ENCODE measurements around the gene LNX1. TPM values are rescaled to one million over a fixed set of nuclear protein-coding genes. Genes with fewer than 3 reads are reported as not detected.
A peak's percentile ranks its signal among the peaks of the same experiment; 100 is the strongest.

LNX1 gene
- polyA plus RNA-seq, 1 of the 3 experiments (the other 2 are of a cell fraction) = 0.16 TPM

GRCh38 chr4:53520116-53520515, 71.2 kb downstream of the LNX1 start:
- ChIA-PET POLR2A (no interaction called here), CTCF (no interaction called here)
- peak; percentile 19; the same call in 1 of the 2 replicates for TF ChIP-seq TCF12 (IDR thresholded peaks at IDR 0.05)
- TF ChIP-seq TAF1 (IDR thresholded peaks at IDR 0.05; ENCODE audit: borderline replicate concordance, low read depth, low read length) = no peak

DNA sequence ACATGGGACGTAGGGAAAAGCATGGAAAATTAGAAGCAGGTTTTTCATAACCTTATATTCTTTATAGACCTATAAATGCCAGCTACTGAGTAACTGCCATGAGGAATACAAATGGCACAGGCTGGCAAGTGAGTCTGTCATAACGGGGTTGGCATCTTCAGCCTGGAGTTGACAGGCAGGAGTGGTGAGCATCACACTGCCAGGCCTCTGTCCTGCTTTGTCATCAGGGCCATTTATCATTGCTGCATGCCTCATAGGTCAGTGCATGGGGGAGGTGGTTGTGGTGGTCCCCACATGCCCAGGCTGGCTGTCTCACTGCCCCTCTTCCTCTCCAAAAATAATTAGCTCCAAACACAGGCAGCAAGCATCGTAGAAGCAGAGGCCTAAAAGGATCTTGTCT, 72.5 kb downstream of the LNX1 start:
- CTCF ChIA-PET = interaction anchor here (0.7 kb wide), 1 partner anchor 10 kb away, joined by 3 read pairs; no protein-coding TSS in a partner anchor

More at GRCh38 chr4:53520116-53520515, 71.2 kb downstream of the LNX1 start:
- Histone ChIP-seq H3F3A (replicated peaks; ENCODE audit: insufficient read depth) (no peaks in the 10 kb centered on the region), H4K20me1 (ENCODE audit: insufficient read depth) (no peaks in the 10 kb centered on the region), H3K4me3 (ENCODE audit: low read depth in 2 of 2, low read length in 1 of 2) (no peak overlapping the region), H3K79me2 (ENCODE audit: insufficient read depth) (no peaks in the 10 kb centered on the region), H3K9me3 (no peaks in the 10 kb centered on the region), H3K4me1 (ENCODE audit: control insufficient read depth in 1 of 2, insufficient read depth in 2 of 2, low read depth in 1 of 2, low read length in 1 of 2) (peaks cover 0 to 11% of the 10 kb centered on the region in 2 experiments; a peak in 1 of 4 replicates), H3K36me3 (replicated peaks in 1 of 2; ENCODE audit: control insufficient read depth in 1 of 2, insufficient read depth in 2 of 2, low read length in 1 of 2) (no peaks in the 10 kb centered on the region), H3K27ac (ENCODE audit: low read depth in 2 of 2, low read length in 1 of 2) (no peak overlapping the region), H3K9ac (no peak overlapping the region), H3K27me3 (ENCODE audit: insufficient read depth) (no peaks in the 10 kb centered on the region), H3K9me2 (no peaks in the 10 kb centered on the region), H2AFZ (ENCODE audit: low read depth) (no peak overlapping the region), H3K4me2 (no peak overlapping the region)
- WGBS (ENCODE audit: low lambda C conversion rate) = 74% methylated on average over 5 of the region's 6 CpGs
- DNase-seq = no peak

More for the DNA sequence above, 72.5 kb downstream of the LNX1 start:
- Histone ChIP-seq H3K4me2 (no peak overlapping the region), H3K36me3 (replicated peaks in 1 of 2; ENCODE audit: control insufficient read depth in 1 of 2, insufficient read depth in 2 of 2, low read length in 1 of 2) (no peaks in the 10 kb centered on the region), H3K4me1 (ENCODE audit: control insufficient read depth in 1 of 2, insufficient read depth in 2 of 2, low read depth in 1 of 2, low read length in 1 of 2) (peaks cover 0 to 11% of the 10 kb centered on the region in 2 experiments; a peak in 1 of 4 replicates), H3K27ac (ENCODE audit: low read depth in 2 of 2, low read length in 1 of 2) (no peak overlapping the region), H3K27me3 (ENCODE audit: insufficient read depth) (no peaks in the 10 kb centered on the region), H3K4me3 (ENCODE audit: low read depth in 2 of 2, low read length in 1 of 2) (no peak overlapping the region), H3K9me2 (no peaks in the 10 kb centered on the region), H4K20me1 (ENCODE audit: insufficient read depth) (no peaks in the 10 kb centered on the region), H3K9ac (no peak overlapping the region), H3F3A (replicated peaks; ENCODE audit: insufficient read depth) (no peaks in the 10 kb centered on the region), H3K79me2 (ENCODE audit: insufficient read depth) (no peaks in the 10 kb centered on the region), H3K9me3 (no peaks in the 10 kb centered on the region), H2AFZ (ENCODE audit: low read depth) (no peak overlapping the region)
- no peak for TF ChIP-seq YY1 (IDR thresholded peaks at IDR 0.05; ENCODE audit: low read depth)
- TF ChIP-seq ELF1 (IDR thresholded peaks at IDR 0.05) = no peak
- TF ChIP-seq SMC3 (IDR thresholded peaks at IDR 0.05; ENCODE audit: low read depth, low read length) = no peak
- TF ChIP-seq TAF1 (IDR thresholded peaks at IDR 0.05; ENCODE audit: borderline replicate concordance, low read depth, low read length) = no peak
- no peak for TF ChIP-seq TEAD4 (IDR thresholded peaks at IDR 0.05; ENCODE audit: borderline replicate concordance, insufficient read depth)
- TF ChIP-seq TCF12 (IDR thresholded peaks at IDR 0.05) = no peak
- no peak for TF ChIP-seq FOSL2 (IDR thresholded peaks at IDR 0.05; ENCODE audit: borderline replicate concordance, low read depth)
- TF ChIP-seq FOXJ3 (CRISPR knock-in tag; IDR thresholded peaks at IDR 0.05) = no peak
- no peak for TF ChIP-seq SIN3A (IDR thresholded peaks at IDR 0.05; ENCODE audit: borderline replicate concordance, low read depth, low read length)
- no peak for TF ChIP-seq ZBTB33 (IDR thresholded peaks at IDR 0.05; ENCODE audit: borderline replicate concordance, low read depth)
- TF ChIP-seq NFIC (IDR thresholded peaks at IDR 0.05; ENCODE audit: borderline replicate concordance) = no peak
- TF ChIP-seq GATA2 (CRISPR knock-in tag; IDR thresholded peaks at IDR 0.05) = no peak
- TF ChIP-seq EZH2phosphoT487 (IDR thresholded peaks at IDR 0.05; ENCODE audit: borderline replicate concordance, low read depth) = no peak
- no peak for TF ChIP-seq EP300 (IDR thresholded peaks at IDR 0.05; ENCODE audit: borderline replicate concordance in 1 of 2, low read depth in 1 of 2, low read length in 1 of 2)
- no peak for DNase-seq
- POLR2A ChIA-PET = no interaction called here
- WGBS (ENCODE audit: low lambda C conversion rate) = 87% methylated on average over 3 of the region's 3 CpGs

All from SK-N-SH (cell line).